ENCODE data around the gene ACY1.

ACY1 gene

DNA sequence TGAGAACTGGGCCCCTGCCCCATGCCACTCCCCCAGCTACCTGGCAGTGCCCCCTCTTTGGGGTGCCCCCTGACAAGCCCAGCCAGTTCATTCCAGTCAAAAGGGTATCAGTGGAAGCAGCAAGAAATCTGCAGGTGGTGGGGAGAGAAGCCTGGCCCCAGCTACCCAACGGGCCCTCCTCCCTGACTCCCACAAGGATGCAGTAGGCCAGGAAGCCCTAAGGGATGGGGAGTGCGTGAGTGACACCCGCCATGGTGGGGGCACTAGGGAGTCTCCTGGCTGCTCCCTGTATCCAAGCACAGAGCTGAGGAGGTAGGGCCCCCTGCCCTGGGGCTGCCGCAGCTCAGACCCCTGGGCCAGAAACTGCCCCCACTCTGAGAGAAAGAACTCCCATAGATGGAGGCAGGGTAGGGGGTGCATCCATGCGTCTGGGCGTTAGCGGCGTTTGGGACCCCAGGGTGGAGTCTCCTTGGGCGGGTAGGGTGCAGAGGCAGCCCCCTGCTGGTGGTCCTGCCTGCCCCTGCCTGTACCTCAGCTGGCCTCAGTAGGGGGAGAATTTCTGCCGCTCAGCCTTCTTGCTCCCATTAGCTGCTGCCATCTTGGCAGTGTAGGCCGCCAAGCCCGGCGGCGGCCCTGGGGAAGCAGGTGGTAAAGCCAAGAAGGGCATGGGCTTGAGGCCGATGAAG is 25.7 kb upstream of the ACY1 start:
- Mint-ChIP-seq H3K4me1 (peaks cover 34% of the 10 kb centered on the region), H3K27ac (no peak overlapping the region), H3K27me3 (ENCODE audit: low read depth, poor library complexity) (peaks cover 5% of the 10 kb centered on the region), H3K4me3 (no peak overlapping the region), H3K9me3 (no peaks in the 10 kb centered on the region), H3K36me3 (ENCODE audit: low read depth) (peaks cover 27% of the 10 kb centered on the region)
- no peak for TF ChIP-seq CTCF (IDR thresholded peaks at IDR 0.05)
- DNase-seq, result no peak

DNA sequence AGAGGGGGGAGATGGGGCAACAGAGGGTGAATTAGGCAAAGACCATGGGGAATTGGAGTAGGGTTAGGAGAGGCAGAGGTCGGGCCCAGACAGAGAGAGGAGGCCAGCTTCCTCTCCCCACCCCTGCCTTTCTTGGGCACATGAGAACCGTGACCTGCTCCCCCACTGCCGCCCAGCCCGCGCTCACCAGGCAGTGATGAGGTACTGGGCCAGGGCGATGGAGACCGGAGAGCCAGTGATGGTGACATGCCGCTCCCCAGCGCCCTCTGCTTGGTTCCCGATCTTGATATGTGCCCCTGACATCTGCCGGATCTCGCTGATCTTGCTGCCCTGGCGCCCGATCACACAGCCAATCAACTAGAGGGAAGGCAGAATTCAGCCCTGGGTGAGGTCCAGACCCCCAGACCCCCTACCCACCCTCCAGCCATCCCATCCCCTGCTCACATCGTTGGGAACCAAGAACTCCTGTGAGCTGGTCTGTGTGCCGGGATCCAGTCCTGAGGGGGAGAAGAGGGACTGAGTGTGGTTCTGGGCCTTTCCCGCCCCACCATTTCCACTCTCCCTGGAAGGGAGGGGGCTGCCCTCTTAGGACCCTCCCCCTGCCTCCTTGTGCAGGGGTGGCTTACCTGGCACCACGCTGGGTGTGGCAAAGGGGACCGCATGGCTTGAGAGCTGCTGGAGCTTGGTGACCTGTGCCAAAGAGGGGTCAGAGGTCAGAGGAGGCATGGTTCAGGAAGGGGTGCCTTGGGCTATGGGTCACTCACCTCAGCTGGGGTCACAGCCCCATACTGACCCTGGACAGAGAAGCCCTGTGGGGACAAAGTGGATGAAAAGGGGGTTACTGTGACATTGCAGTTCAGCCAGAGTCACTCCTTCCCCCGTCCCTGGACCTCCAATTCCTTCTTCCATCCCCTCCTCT is 24.5 kb upstream of the ACY1 start:
- Mint-ChIP-seq H3K9me3 (no peaks in the 10 kb centered on the region), H3K4me3 (no peak overlapping the region), H3K4me1 (peaks cover 33% of the 10 kb centered on the region), H3K27ac (no peak overlapping the region), H3K36me3 (ENCODE audit: low read depth) (peaks cover 27% of the 10 kb centered on the region), H3K27me3 (ENCODE audit: low read depth, poor library complexity) (peaks cover 5% of the 10 kb centered on the region)
- DNase-seq, result no peak
- TF ChIP-seq CTCF (IDR thresholded peaks at IDR 0.05), result no peak

DNA sequence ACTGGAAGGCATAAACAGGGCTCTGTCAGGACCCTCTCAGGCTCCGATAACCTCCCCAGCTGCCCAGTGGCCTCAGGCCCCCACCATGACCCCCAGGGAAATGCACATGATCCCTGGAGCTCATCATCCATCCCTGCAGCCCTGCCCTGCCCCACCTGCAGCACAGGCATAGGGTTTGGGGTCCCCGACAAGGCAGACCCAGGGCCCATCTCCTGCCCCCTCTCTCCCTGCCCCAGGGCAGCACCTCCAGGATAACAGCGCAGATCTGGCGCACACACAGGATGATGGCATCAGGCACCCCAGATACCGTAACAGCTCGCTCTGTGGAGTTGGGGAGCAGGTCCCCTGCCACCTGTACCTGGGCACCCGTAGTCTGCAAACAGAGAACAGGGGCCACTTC is 23.7 kb upstream of the ACY1 start:
- DNase-seq, result no peak
- no peaks in the 10 kb centered on the region for H3K27me3 Mint-ChIP-seq (ENCODE audit: low read depth, poor library complexity)
- H3K4me3 Mint-ChIP-seq, result no peak overlapping the region
- TF ChIP-seq CTCF (IDR thresholded peaks at IDR 0.05), result no peak
- peaks cover 27% of the 10 kb centered on the region for H3K36me3 Mint-ChIP-seq (ENCODE audit: low read depth)
- H3K4me1 Mint-ChIP-seq, result peaks cover 37% of the 10 kb centered on the region
- no peaks in the 10 kb centered on the region for H3K9me3 Mint-ChIP-seq
- no peak overlapping the region for H3K27ac Mint-ChIP-seq

DNA sequence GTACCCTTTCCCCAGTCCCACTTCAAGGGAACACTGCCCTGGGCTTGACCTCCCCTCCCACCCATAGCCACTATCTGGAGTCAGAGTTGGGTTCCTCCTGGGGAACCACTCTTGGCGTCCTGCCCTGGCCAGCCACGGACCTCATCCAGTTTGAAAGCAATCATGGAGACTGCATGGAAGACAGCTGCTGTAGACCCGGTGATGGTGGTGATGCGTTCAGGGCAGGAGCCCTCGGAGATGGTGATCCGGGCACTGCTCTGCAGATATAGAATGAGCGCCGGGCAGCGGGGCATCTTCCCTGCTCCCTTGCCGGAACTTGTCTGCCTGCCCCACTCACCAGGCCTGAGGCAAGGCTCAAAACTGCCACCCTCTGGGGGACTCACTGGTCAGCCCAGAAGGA is 22.9 kb upstream of the ACY1 start:
- H3K9me3 Mint-ChIP-seq, result no peaks in the 10 kb centered on the region
- TF ChIP-seq CTCF (IDR thresholded peaks at IDR 0.05), result no peak
- no peak overlapping the region for H3K4me3 Mint-ChIP-seq
- H3K4me1 Mint-ChIP-seq, result peaks cover 45% of the 10 kb centered on the region
- H3K36me3 Mint-ChIP-seq (ENCODE audit: low read depth), result peaks cover 27% of the 10 kb centered on the region
- DNase-seq, result no peak
- no peaks in the 10 kb centered on the region for H3K27me3 Mint-ChIP-seq (ENCODE audit: low read depth, poor library complexity)
- H3K27ac Mint-ChIP-seq, result no peak overlapping the region

- Mint-ChIP-seq H3K36me3 (ENCODE audit: low read depth) (peaks cover 27% of the 10 kb centered on the region), H3K27ac (peak overlapping the region; percentile 77), H3K27me3 (ENCODE audit: low read depth, poor library complexity) (no peaks in the 10 kb centered on the region), H3K4me1 (peaks cover 51% of the 10 kb centered on the region), H3K9me3 (no peaks in the 10 kb centered on the region), H3K4me3 (no peak overlapping the region)
- TF ChIP-seq CTCF (IDR thresholded peaks at IDR 0.05), result no peak
- DNase-seq, result no peak
These were observed 22.3 kb upstream of the ACY1 start for GRCh38 chr3:51961011-51961410.

Data from nephron progenitor cell (in vitro differentiated cells).